ENCODE results near the gene NHP2. TPM values are rescaled to one million over a fixed set of nuclear protein-coding genes. Genes with fewer than 3 reads are reported as not detected.

Gene NHP2
- total RNA-seq, 1 donor from 2014 or later, result 273 TPM

DNA sequence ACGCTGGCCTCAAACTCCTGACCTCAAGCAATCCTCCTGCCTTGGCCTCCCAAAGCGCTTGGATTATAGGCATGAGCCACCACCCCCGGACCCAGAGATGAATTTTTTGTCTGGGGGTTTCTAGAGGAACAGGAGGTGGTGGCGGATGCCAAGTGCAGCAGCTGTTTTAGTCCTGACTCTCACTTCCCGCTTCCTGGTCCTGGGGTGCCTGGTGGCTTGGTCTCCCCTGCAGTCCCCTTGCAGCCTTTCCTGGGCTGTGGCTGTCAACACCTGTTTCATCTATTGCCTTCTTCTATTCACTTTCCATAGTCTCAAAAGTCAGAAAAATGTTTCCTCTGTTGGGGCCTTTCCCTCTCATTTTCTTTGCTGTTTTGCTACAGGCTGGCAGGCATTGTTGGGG, 6.5 kb upstream of the NHP2 start:
- peaks cover 5% of the 10 kb centered on the region for H3K4me1 Mint-ChIP-seq
- peaks cover 17% of the 10 kb centered on the region for H3K27me3 Mint-ChIP-seq

GRCh38 chr5:178155065-178155464, 1.4 kb upstream of the NHP2 start:
- DNase-seq, result peak; percentile 56
- no peaks in the 10 kb centered on the region for H3K9me3 Mint-ChIP-seq
- H3K4me3 Mint-ChIP-seq, result no peak overlapping the region
- intact Hi-C loops (cut with micrococcal nuclease), result no loop called here
- H3K36me3 Mint-ChIP-seq (ENCODE audit: low read depth), result peaks cover 26% of the 10 kb centered on the region
- no peaks in the 10 kb centered on the region for H3K27me3 Mint-ChIP-seq
- no peak overlapping the region for H3K27ac Mint-ChIP-seq
- peaks cover 30% of the 10 kb centered on the region for H3K4me1 Mint-ChIP-seq

More for the DNA sequence above, 6.5 kb upstream of the NHP2 start:
- intact Hi-C loops (cut with micrococcal nuclease), result no loop called here
- H3K9me3 Mint-ChIP-seq, result no peaks in the 10 kb centered on the region
- H3K4me3 Mint-ChIP-seq, result no peak overlapping the region
- no peak for DNase-seq
- H3K36me3 Mint-ChIP-seq (ENCODE audit: low read depth), result no peaks in the 10 kb centered on the region
- no peak overlapping the region for H3K27ac Mint-ChIP-seq

- intact Hi-C loops (cut with micrococcal nuclease), result loop anchor here (1.0 to 2.0 kb wide), 3 partner anchors 22 to 52 kb away; partner anchors contain the start of genes HNRNPAB, N4BP3 and RMND5B
- H3K9me3 Mint-ChIP-seq, result no peaks in the 10 kb centered on the region
- H3K4me1 Mint-ChIP-seq, result peaks cover 48% of the 10 kb centered on the region
- no peaks in the 10 kb centered on the region for H3K27me3 Mint-ChIP-seq
- H3K27ac Mint-ChIP-seq, result peak overlapping the region; percentile 91
- peak overlapping the region; percentile 97 for H3K4me3 Mint-ChIP-seq
- H3K36me3 Mint-ChIP-seq (ENCODE audit: low read depth), result peaks cover 46% of the 10 kb centered on the region
- DNase-seq, result no peak
Observed at GRCh38 chr5:178152491-178153444, 917 bp downstream of the NHP2 start.

- Mint-ChIP-seq H3K27me3 (no peaks in the 10 kb centered on the region), H3K4me1 (peaks cover 51% of the 10 kb centered on the region), H3K36me3 (ENCODE audit: low read depth) (peaks cover 60% of the 10 kb centered on the region), H3K9me3 (no peaks in the 10 kb centered on the region), H3K27ac (peak overlapping the region; percentile 51), H3K4me3 (peak overlapping the region; percentile 60)
- intact Hi-C loops (cut with micrococcal nuclease), result no loop called here
- DNase-seq, result no peak
Observed at GRCh38 chr5:178150977-178151734, 2.5 kb downstream of the NHP2 start.

GRCh38 chr5:178149199-178149932, 4.3 kb downstream of the NHP2 start:
- intact Hi-C loops (cut with micrococcal nuclease), result no loop called here
- peak overlapping the region; percentile 49 for H3K4me3 Mint-ChIP-seq
- H3K36me3 Mint-ChIP-seq (ENCODE audit: low read depth), result peaks cover 67% of the 10 kb centered on the region

DNA sequence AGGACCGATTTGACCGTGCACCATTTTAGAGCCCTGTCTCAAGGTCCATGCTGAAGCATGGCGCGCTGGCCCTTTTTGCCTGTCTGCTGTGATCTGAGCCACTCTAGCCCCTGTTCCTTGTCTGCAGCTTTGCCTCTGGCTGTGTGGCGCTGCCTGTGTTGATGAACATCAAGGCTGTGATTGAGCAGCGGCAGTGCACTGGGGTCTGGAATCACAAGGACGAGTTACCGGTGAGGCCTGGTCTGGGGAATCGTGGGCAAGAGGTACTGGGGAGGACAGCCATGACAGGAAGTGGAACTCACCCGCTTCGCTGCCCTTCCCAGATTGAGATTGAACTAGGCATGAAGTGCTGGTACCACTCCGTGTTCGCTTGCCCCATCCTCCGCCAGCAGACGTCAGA, 6.3 kb downstream of the NHP2 start:
- Mint-ChIP-seq H3K4me1 (peaks cover 40% of the 10 kb centered on the region), H3K36me3 (ENCODE audit: low read depth) (peaks cover 72% of the 10 kb centered on the region), H3K27ac (no peak overlapping the region), H3K27me3 (no peaks in the 10 kb centered on the region), H3K9me3 (no peaks in the 10 kb centered on the region), H3K4me3 (no peak overlapping the region)
- no peak for DNase-seq
- intact Hi-C loops (cut with micrococcal nuclease), result no loop called here

More at GRCh38 chr5:178149199-178149932, 4.3 kb downstream of the NHP2 start:
- H3K27ac Mint-ChIP-seq, result peak overlapping the region; percentile 79
- H3K27me3 Mint-ChIP-seq, result no peaks in the 10 kb centered on the region
- H3K9me3 Mint-ChIP-seq, result no peaks in the 10 kb centered on the region
- DNase-seq, result peak; percentile 68
- peaks cover 51% of the 10 kb centered on the region for H3K4me1 Mint-ChIP-seq

DNA sequence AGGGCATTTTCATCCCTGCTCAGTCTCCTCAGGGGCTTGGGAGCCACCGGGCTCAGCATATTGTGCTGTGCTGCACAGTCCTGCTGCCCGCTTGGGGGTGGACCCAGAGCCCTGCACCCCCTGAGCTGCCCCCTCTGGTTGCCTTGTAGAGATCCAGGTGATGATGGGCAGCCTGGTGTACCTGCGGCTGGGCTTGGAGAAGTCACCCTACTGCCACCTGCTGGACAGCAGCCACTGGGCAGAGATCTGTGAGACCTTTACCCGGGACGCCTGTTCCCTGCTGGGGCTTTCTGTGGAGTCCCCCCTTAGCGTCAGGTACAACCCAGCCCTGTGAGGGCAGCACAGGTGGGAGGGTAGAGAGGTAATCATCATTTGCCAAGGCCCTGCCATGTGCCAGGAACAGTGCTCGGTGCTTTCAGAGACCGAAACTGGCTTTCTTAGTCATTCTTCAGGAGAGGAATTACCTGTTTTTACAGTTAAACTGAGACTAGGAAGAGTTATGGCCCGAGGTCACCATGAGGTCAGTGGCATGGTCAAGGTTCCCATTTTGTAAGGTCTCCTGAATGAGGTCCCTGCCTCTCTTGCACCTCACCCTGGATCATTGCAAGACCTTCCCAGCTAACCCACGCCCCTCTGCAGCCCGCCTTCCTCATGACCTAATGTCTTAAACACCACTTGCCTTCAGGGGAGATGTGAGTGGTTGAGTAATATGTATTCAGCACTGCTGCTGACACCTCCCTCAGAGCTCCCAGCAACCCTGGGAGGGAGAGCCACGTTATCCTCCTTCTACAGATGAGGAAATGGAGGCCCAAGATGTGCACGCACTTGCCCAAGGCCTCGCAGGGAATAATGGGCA, 7.5 kb downstream of the NHP2 start:
- Mint-ChIP-seq H3K27ac (peak overlapping the region; percentile 35), H3K4me1 (peaks cover 31% of the 10 kb centered on the region), H3K27me3 (no peaks in the 10 kb centered on the region), H3K36me3 (ENCODE audit: low read depth) (peaks cover 67% of the 10 kb centered on the region), H3K9me3 (no peaks in the 10 kb centered on the region), H3K4me3 (no peak overlapping the region)
- intact Hi-C loops (cut with micrococcal nuclease), result loop anchor here (1.0 kb wide), 1 partner anchor 70 kb away; no protein-coding TSS in a partner anchor
- peak; percentile 91 for DNase-seq

DNA sequence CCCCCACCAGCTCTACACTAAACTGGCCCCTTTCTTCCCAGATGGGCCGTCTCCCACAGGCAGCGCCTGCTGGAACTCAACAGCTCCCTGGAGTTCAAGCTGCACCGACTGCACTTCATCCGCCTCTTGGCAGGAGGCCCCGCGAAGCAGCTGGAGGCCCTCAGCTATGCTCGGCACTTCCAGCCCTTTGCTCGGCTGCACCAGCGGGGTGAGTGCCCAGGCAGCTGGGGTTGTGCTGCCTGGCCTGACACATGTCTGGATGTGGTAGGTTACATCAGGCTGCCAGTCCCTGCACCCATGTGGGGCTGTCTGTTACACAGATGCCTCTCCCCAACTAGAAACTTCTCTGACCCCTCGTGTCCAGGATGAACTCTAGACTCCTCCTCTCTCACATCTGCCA, 9.8 kb downstream of the NHP2 start:
- Mint-ChIP-seq H3K4me3 (no peak overlapping the region), H3K27me3 (no peaks in the 10 kb centered on the region), H3K36me3 (ENCODE audit: low read depth) (peaks cover 59% of the 10 kb centered on the region), H3K4me1 (peaks cover 9% of the 10 kb centered on the region), H3K27ac (peak overlapping the region; percentile 45), H3K9me3 (no peaks in the 10 kb centered on the region)
- DNase-seq, result no peak
- intact Hi-C loops (cut with micrococcal nuclease), result no loop called here

DNA sequence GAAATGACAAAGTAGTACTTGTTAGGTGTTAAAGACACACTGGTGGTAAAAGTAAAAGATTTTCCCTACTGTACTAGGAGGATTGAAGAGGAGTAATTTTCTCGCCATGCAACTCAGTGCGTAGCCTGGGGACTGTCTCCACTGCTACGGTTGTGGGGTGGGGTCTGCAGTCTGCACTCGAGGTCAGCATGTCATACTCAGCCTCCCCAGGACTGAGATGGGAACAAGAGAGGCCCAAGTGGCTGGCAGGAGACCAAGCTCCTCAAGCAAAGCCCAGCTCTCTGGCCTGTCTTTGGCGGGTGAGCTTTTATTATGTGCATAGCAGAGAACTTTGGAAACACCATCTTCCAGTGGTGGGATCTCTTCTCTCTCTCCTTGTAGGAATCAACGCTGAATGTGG, 10.4 kb downstream of the NHP2 start:
- Mint-ChIP-seq H3K27me3 (no peaks in the 10 kb centered on the region), H3K4me1 (peaks cover 4% of the 10 kb centered on the region), H3K36me3 (ENCODE audit: low read depth) (peaks cover 56% of the 10 kb centered on the region), H3K9me3 (no peaks in the 10 kb centered on the region), H3K27ac (no peak overlapping the region), H3K4me3 (no peak overlapping the region)
- DNase-seq, result no peak
- intact Hi-C loops (cut with micrococcal nuclease), result no loop called here

DNA sequence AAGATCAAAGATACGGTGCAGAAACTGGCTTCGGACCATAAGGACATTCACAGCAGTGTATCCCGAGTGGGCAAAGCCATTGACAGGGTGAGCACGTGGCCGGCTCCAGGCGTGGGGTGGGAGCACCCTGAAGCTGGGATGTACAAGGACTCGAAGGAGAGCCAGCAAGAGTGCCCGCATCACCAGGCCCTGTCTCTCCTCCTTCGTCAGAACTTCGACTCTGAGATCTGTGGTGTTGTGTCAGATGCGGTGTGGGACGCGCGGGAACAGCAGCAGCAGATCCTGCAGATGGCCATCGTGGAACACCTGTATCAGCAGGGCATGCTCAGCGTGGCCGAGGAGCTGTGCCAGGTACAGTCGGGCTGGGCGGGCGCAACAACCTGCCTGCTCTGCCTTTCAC, 11.0 kb downstream of the NHP2 start:
- no peak for DNase-seq
- no peaks in the 10 kb centered on the region for H3K9me3 Mint-ChIP-seq
- H3K4me3 Mint-ChIP-seq, result no peak overlapping the region
- peaks cover 3% of the 10 kb centered on the region for H3K4me1 Mint-ChIP-seq
- intact Hi-C loops (cut with micrococcal nuclease), result no loop called here
- no peaks in the 10 kb centered on the region for H3K27me3 Mint-ChIP-seq
- no peak overlapping the region for H3K27ac Mint-ChIP-seq
- peaks cover 50% of the 10 kb centered on the region for H3K36me3 Mint-ChIP-seq (ENCODE audit: low read depth)

- Mint-ChIP-seq H3K27me3 (no peaks in the 10 kb centered on the region), H3K4me3 (no peak overlapping the region), H3K36me3 (ENCODE audit: low read depth) (peaks cover 44% of the 10 kb centered on the region), H3K4me1 (peaks cover 3% of the 10 kb centered on the region), H3K27ac (no peak overlapping the region), H3K9me3 (no peaks in the 10 kb centered on the region)
- intact Hi-C loops (cut with micrococcal nuclease), result no loop called here
- DNase-seq, result no peak
Observed at GRCh38 chr5:178141550-178141949, 12.1 kb downstream of the NHP2 start.

DNA sequence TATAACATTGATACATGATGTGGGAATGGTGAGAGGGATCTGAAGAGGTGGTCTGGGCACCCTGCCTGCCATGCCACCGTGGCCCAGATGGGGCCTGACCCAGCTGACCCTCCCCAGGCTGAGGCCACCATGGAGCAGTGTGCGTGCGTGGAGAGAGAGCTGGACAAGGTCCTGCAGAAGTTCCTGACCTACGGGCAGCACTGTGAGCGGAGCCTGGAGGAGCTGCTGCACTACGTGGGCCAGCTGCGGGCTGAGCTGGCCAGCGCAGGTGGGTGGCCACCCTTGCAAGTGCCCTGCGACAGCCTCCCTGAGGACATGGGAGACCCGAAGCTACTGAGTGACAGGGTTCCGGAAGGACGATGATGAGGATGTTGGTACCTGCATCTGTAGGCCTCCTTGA, 15.7 kb downstream of the NHP2 start:
- peaks cover 42% of the 10 kb centered on the region for H3K36me3 Mint-ChIP-seq (ENCODE audit: low read depth)
- H3K4me3 Mint-ChIP-seq, result no peak overlapping the region

GRCh38 chr5:178136990-178137389, 16.7 kb downstream of the NHP2 start:
- Mint-ChIP-seq H3K27me3 (no peaks in the 10 kb centered on the region), H3K4me1 (peaks cover 8% of the 10 kb centered on the region), H3K4me3 (no peak overlapping the region), H3K9me3 (no peaks in the 10 kb centered on the region), H3K27ac (no peak overlapping the region), H3K36me3 (ENCODE audit: low read depth) (peaks cover 40% of the 10 kb centered on the region)
- intact Hi-C loops (cut with micrococcal nuclease), result no loop called here
- DNase-seq, result no peak

More for the DNA sequence above, 15.7 kb downstream of the NHP2 start:
- no peak for DNase-seq
- Mint-ChIP-seq H3K4me1 (peaks cover 6% of the 10 kb centered on the region), H3K27ac (no peak overlapping the region), H3K27me3 (no peaks in the 10 kb centered on the region), H3K9me3 (no peaks in the 10 kb centered on the region)
- intact Hi-C loops (cut with micrococcal nuclease), result no loop called here
